HG02973 (cell line): ENCODE results near the gene TEX10.
"Not testable (repeated sequence)": the region's sequence is repeated elsewhere in the genome, so short reads cannot be mapped to it uniquely, and the experiment has no call there.

Source experiments
- ATAC-seq: cut with Tn5 transposase; IDR thresholded peaks from one replicate; pipeline ENCODE4 v1.9.1; 2021; ENCODE audit warnings: moderate library complexity; ENCODE audit not compliant: unreplicated experiment

The TEX10 gene

DNA sequence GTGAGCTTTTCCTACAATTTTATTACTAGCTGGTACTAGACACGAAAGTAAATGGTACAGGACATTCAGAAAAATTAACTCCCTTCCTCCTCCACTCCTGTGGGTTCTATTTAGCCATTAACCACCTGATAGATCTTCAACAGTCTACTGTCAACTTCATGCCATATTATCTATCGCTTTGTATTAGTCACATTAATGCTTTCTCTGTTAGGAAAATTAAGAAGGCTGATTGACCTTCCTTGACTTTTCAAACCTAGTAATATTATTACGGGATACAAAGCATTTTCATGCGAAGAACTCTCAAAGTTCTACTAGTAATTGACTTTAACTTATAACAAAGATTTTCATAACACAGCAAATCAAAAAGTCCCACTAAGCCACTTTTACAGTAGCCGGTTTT lies 1.2 kb downstream of the TEX10 start:
- no peak for ATAC-seq

DNA sequence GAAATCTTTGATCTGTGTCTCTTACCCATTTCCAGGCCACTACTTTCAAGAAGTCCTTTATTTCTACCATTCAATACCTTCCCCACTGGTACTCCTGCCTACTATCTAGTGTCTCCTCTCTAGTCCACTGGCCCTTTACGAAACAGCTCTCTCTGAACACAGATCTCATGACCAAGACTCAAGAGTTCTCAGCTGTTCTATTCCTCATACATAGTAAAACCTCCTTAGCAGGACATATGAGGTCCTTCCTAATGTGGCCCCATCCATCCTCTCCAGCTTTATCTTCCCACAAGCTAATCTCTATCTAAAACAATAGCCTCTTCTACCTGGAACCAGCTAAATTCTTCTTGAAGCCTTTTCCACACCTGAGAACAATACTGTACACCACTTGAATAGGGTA lies 2.6 kb downstream of the TEX10 start:
- ATAC-seq: no peak

DNA sequence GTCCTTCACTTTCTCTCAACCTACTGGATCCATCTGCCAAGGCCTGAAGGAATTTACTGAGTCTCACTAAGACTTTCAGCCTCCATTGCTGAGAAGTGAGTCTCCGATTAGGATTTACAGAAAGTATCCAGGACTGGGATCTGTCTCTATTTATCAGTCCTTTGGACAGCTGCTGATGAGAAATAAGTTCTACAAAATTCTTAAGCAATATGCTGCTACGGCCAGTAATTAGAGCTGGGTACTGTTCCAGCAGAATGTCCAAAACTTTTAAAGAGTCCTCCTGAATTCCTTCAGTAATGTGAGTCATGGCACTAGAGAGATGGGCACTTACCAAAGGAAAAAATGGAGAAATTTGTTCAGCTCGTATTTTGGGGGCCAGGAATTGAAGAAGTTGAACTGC lies 5.9 kb downstream of the TEX10 start:
- ATAC-seq: no peak

DNA sequence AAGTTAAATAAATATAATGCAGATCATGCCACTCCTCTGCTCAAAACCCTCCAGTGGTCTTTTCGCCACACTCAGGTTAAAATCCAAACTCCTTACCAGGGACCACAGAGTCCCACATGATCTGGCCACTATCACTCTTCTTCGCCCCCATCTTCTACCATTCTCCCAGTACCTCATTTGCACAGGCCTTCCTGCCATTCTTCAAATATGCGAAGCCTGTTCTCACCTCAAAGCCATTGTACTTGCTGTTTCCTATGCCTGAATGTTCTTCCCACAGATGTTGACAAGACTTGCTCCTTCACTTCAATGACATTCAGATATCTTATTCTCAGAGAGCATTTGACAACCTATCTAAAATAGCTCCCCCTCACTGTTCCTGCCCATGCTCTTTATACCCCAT lies 10.9 kb downstream of the TEX10 start:
- no peak for ATAC-seq

DNA sequence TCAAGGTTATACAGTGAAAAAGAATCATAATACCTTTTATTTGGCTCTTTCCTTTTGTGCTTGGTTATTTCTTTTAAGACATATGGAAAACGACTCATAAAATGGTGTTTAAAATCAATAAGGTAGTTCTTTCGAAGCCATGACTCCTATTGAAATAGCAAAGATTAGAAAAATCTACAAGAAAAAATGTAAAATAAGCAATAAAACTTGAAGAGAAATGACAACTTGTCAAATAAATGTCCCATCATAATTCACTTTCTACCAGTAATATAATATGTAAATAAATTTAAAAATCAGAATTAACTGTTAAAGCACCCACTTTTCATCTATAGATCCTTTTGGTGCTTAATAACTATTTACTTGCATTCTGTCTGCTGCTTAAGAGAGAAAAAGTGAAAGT lies 12.5 kb downstream of the TEX10 start:
- ATAC-seq: no peak

DNA sequence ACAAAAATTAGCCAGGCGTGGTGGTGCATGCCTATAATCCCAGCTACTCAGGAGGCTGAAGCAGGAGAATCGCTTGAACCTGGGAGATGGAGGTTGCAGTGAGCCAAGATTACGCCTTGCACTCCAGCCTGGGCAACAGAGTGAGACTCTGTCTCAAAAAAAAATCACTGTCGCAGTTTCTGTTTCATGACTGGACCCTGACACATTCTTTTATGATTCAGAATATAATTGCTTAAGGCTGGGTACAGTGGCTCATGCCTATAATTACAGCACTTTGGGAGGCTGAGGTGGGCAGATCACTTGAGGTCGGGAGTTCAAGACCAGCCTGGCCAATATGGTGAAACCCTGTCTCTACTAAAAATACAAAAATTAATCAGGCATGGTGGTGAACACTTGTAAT lies 14.0 kb downstream of the TEX10 start:
- ATAC-seq: not testable (repeated sequence)

DNA sequence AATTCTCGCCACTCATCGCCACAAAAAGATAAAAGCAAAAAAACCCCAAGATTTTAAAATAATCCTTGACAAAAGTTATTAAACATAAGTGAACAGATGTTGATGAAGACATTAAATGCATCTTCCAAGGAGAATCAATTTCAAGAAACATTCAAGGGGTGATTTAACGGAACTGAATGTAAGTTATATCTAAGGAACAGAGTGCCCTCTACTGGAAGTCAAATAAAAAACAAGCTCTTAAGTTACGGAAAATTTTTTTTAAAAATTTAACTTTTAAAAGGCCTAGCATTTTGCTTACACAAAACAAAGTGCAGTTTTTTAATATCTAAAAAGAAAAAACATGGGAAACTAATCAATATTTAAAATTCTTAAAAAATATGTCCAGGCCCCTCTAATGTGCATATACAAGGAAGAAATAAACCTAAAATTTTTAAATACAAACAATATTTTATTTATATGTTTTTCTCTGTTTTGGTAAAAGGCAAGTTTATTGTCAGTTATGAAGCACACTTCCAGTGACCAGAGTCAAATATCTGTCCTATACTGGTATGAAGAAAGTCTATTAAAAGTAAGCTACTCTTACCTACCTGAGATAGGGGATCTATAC lies 28.0 kb downstream of the TEX10 start:
- no peak for ATAC-seq

DNA sequence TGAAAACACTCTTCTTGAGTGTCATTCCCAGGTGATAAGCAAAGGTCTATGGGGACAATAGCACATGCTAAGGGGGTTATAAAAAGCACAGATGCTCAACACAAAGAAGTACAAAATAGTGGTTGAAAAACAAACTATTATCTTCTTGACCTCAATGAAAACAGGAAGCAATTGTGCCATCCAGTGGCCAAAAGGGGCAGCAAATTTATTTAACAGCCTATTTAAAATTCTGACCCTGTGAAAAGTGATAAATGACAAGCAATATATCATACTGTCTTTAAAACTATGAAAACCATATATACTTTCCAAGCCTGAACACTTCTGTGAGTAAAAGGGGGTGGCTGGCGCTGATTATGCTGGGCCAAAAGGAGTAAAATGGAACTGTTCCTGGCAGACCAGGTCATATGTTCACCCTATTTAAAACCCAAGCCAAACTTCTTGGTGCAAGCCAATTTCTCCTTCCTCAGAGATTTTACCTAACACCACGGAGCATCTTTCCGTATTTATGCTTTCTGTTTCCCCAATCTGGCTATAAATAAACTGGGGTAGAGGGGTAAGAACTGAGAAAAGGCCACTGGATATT lies 29.7 kb downstream of the TEX10 start:
- no peak for ATAC-seq

DNA sequence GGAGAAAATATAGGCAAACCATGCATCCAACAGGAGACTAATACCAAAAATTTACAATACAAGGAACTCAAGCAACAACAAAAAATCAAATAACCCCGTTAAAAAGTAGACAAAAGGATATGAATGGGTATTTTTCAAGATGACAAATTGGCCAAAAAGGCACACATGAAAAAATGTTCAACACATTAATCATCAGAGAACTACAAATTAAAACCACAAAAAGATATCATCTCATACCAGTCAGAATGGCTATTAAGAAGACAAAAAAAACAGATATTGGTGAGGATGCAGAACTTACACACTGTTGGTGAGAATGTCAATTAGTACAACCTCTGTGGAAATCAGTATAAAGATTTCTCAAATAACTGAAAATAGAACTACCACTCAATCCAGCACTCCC lies 35.0 kb downstream of the TEX10 start:
- no peak for ATAC-seq

DNA sequence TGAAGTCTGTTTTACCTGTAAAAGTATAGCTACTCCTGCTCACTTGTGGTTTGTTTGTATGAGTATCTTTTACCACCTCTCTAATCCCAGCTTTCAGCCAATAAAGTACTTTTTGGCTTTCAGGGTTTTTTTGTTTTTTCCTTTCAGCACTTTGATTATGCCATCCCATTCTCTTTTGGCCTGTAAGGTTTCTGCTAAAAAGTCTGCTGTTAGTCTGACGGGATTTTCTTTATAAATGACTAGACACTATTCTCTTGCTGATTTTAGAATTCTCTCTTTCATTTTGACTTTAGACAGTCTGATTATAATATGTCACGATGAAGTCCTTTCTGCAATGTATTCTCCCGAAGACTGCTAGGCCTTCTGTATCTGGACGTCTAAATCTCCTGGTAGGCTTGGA lies 37.2 kb downstream of the TEX10 start:
- no peak for ATAC-seq

DNA sequence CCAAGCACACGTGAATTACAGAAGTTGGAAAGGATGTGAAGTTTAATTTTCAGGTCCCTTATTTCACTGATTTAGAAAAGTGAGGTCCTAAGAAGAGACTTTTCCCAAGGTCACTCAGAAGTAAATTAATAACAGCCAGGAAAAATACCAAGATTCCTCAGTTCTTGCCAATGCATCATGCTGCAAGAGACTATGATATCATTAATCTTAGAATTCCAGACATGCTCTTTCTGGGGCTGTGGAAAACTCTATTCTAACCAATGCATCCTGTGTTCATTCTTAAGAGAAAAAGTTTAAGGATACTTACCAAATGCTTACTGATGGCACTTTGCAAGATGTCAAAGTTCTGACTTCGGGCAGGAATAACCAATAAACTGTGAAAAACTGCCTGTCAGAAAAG lies 42.8 kb downstream of the TEX10 start:
- no peak for ATAC-seq

DNA sequence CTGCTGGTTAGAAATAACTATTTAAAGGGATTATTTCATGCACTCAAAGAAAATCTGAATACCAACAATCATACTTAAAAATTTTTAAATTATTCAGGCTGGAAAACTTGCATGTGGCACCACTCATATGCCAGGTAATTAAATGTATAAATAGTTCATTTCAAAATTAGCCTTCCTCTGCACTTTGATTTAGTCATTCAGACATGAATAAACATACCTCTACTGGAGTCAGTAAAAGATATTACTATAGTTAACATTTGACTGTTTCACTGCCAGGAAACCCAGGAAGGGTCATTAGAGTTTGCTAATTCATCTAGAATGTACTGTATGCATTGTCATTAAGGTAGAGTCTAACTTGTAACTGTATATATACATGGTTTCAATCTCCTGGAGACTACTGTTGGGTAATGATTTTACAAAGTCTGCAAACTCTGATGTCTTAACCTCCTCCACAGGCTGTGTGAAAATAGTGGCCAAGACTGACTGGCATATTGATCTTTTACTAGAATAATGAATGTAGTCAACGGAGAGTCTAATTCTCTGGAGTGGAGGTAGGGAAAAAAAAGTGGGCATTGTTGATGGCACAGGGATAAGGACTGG lies 43.7 kb downstream of the TEX10 start:
- ATAC-seq: no peak

DNA sequence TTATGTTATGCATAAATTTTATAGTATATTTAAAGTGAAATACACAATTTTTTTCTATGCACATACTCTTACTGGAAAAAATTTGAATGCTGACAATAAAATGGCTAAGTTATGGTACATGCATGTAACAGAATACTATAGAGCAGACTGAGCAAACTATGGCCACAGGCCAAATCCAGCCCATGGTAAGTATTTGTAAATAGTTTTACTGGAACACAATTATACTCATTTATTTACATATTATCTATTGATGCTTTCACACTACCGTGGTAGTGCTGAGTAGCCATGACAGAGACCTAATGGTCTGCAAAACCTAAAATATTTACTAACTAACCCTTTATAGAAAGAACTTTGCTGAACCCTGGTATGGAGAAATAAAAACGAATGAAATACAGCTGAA lies 45.7 kb downstream of the TEX10 start:
- no peak for ATAC-seq

DNA sequence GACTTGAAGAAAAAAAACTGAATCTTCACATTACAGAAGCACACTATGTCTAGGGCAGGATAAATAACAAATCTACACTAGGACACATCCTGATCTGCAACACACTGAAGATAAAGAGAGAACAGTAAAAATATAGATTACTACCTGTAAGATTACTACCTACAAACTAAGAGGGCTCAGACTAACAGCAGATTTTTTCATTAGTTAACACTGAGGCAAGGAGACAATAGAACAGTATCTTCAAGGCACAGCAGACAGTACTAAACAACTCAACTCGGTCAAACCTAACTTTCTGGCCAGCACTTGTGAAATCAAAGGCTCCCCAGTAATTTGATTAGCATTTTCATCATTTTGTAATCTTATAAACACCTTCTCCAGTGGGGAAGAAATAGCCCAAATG lies 46.5 kb downstream of the TEX10 start:
- no peak for ATAC-seq

DNA sequence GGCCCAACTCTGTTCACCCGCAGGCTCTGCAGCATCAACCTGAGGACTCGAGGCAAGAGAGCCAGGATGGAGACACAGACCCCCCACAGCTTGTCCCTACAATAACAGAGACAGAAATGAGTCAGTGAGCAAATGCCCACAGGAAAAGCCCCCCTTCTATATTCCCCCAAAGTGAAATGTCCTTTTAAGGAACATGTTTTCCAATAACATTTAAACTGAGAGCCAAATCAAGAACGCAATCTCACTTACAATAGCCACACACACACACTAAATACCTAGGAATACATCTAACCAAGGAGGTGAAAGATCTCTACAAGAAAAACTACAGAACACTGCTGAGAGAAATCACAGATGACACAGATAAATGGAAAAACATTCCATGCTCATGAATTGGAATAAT lies 49.0 kb downstream of the TEX10 start:
- ATAC-seq: no peak

DNA sequence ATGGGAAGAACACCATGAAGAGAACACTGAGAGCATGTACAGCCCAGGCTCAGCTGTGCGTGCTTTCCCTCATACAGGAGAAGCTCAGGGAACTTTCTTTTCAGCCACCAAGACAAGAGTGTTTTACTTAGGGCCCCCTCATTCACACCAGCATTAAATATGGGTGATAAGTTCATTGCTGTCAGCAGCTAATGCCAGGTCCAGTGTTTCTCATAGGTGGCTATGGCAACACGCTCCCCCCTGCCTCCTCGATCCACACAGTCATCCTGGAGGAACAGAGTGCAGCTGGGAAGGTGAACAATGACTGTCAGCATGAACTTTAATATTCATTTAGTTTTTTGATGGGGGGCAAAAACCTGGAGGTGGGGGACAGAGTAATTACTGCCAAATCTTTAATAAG lies 54.4 kb downstream of the TEX10 start:
- no peak for ATAC-seq

DNA sequence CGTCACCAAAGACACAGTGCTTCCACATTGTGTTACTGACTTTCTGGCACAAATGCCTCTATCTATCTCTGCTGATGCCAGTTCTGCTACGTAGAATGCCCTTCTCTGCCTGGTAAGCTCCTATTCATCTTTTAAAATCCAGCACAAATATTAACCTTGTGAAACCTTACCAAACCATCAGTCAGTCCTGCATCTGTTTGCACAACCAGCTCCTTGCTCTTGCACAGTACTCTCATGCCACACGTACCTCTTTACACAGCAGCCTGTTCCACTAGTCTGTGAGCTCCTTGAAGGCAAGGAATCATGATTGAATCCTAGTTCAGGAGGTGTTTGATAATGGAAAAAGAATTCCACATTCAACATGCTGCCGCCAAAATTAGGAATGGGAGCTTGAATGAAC lies 56.3 kb downstream of the TEX10 start:
- ATAC-seq: no peak

DNA sequence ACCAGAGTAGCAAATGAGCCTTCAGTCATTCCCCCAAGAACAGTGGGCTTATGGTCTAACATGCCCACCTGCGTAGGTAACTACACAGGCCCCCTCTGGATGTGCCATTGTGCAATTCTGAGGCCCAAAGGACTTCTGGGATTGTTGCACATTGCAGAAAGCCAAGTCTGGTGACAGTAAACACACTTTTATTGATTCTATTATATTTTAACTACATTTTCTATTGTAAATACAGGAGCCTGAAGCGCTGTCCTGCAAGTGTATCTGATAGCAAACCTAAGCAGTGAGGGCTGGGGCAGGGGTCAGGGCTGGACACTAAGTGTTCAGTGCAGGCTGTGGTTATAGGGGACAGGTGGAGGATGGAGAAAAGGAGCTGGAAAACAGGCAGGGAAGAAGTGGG lies 57.5 kb downstream of the TEX10 start:
- ATAC-seq: no peak

DNA sequence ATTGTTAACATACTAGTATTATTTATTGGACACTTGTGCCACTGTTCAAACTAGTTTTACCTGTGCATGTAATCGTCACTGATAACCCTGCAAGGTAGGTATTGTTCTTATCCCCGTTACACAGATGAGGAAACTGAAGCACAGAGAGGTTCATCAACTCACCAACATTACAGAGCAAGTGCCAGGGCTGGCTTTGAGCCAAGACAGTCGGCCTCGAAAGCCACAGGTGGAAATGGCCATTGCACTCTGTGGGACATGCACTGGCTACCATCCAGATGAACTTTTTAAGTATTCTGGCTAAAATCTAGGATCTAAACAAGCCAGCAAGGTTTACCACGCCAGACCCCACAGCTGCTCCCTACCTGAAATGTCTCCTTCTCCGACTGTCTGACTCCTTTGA lies 57.9 kb downstream of the TEX10 start:
- no peak for ATAC-seq

DNA sequence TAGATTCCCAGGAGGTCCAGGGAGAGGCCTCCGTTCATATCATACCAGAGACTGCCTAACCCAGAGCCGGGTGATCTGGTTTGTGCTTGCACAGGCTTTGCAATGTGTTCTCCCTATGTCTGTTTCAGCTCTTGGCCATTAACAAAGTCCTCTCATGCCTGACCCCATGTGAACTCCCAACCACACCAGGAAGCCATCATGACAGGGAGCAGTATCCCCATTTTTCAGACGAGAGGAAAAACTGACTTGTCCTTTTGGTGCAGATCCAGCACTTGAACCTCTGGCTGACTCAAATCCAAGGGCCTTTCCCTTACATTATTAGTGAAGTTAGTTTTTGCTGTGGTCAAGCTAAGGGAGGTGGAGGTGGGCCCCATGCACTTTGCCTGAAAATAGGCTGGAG lies 58.4 kb downstream of the TEX10 start:
- ATAC-seq: no peak

DNA sequence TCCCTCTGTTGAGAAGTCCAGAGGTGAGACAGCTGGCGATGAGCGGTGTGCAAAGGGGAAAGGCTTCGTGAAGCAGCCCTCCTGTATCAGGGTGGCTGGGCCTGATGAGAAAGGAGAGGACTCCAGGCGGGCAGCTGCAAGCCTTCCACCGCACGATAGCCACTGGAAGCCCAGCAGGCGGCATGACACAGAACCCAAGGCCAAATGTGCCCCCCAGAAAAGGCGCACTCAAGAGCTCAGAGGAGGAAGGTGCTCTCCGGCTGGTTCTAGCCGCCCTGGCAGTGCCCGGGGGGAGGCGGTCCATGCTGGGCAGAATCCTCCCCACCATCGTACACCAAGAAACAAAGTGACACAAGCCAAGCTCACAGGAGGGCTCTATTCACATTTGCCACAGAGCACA lies 60.3 kb downstream of the TEX10 start:
- no peak for ATAC-seq

DNA sequence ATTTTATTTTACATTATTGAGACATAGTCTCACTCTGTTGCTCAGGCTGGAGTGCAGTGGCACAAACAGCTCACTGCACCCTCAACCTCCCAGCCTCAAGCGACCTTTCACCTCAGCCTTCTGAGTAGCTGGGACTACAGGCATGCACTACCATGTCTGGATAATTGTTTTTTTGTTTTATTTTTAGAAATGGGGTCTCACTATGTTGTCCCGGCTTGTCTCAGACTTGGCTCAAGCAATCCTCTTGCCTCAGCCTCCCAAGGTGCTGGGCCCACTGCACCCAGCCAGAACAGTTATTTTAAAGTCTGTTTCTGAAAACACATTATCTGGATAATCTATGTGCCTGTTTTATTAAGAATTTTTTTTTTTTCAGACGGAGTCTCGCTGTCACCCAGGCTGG lies 62.0 kb downstream of the TEX10 start:
- ATAC-seq: no peak

DNA sequence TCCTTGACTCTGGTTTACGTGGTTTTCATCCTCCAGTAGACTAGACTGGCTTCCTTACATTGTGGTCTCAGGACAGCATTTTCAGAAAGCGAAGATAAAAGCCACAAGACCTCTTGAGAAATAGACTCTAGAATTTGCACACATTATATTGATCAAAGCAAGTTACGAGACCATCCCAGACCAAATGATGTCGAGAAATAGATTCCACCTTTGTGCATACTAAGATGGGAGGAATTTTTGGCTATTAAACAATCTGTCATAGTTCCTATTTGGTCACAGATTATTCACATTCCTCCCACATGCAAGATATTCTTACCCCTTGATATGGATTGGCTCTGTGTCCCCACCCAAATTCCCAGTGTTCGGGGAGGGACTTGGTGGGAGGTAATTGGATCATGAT lies 65.6 kb downstream of the TEX10 start:
- ATAC-seq: no peak
